ENCODE results near the gene BRMS1L. TPM values are rescaled to one million over a fixed set of nuclear protein-coding genes. Genes with fewer than 3 reads are reported as not detected.

BRMS1L gene
- total and polyA plus RNA-seq, 8 donors, result 7.1 to 23.7 (median 20.7) TPM

- H3K27me3 ChIP-seq, result no peaks in the 10 kb centered on the region
- intact Hi-C loops (cut with DNase I), result no loop called here
- no peak overlapping the region for H3K4me3 ChIP-seq
- no peaks in the 10 kb centered on the region for H3K36me3 ChIP-seq
- peaks cover 4 to 24% of the 10 kb centered on the region in 2 donors for H3K9me3 ChIP-seq
- no peak for TF ChIP-seq CTCF (IDR thresholded peaks at IDR 0.05)
- no peak overlapping the region for H3K27ac ChIP-seq
- H3K4me1 ChIP-seq, result no peaks in the 10 kb centered on the region
- ATAC-seq (no peak), DNase-seq (no peak)
These were observed 72.2 kb downstream of the BRMS1L start for GRCh38 chr14:35898217-35898775.

- Histone ChIP-seq H3K36me3 (no peaks in the 10 kb centered on the region), H3K9me3 (peaks cover 0 to 13% of the 10 kb centered on the region in 2 donors), H3K4me3 (no peak overlapping the region), H3K27ac (no peak overlapping the region), H3K4me1 (no peaks in the 10 kb centered on the region), H3K27me3 (no peaks in the 10 kb centered on the region)
- DNase-seq (no peak), ATAC-seq (no peak)
- TF ChIP-seq CTCF (IDR thresholded peaks at IDR 0.05), result no peak
- intact Hi-C loops (cut with DNase I), result no loop called here
These were observed 74.6 kb downstream of the BRMS1L start for GRCh38 chr14:35900741-35901140.

GRCh38 chr14:35909665-35910064 is 83.5 kb downstream of the BRMS1L start:
- Histone ChIP-seq H3K36me3 (no peaks in the 10 kb centered on the region), H3K27ac (no peak overlapping the region), H3K27me3 (no peaks in the 10 kb centered on the region), H3K9me3 (no peaks in the 10 kb centered on the region), H3K4me1 (no peaks in the 10 kb centered on the region), H3K4me3 (no peak overlapping the region)
- no peak for TF ChIP-seq CTCF (IDR thresholded peaks at IDR 0.05)
- ATAC-seq (no peak), DNase-seq (no peak)
- intact Hi-C loops (cut with DNase I), result no loop called here

GRCh38 chr14:35910191-35910590 is 84.1 kb downstream of the BRMS1L start:
- no peak for TF ChIP-seq CTCF (IDR thresholded peaks at IDR 0.05)
- no peaks in the 10 kb centered on the region for H3K4me1 ChIP-seq
- no peaks in the 10 kb centered on the region for H3K9me3 ChIP-seq
- ATAC-seq, result no peak
- no peak for DNase-seq
- no peak overlapping the region for H3K27ac ChIP-seq
- no peak overlapping the region for H3K4me3 ChIP-seq
- intact Hi-C loops (cut with DNase I), result no loop called here
- H3K36me3 ChIP-seq, result no peaks in the 10 kb centered on the region
- H3K27me3 ChIP-seq, result no peaks in the 10 kb centered on the region

GRCh38 chr14:35911097-35911496 is 85.0 kb downstream of the BRMS1L start:
- DNase-seq (no peak), ATAC-seq (no peak)
- Histone ChIP-seq H3K27me3 (no peaks in the 10 kb centered on the region), H3K4me3 (no peak overlapping the region), H3K9me3 (no peaks in the 10 kb centered on the region), H3K36me3 (no peaks in the 10 kb centered on the region), H3K4me1 (no peaks in the 10 kb centered on the region), H3K27ac (no peak overlapping the region)
- intact Hi-C loops (cut with DNase I), result no loop called here
- no peak for TF ChIP-seq CTCF (IDR thresholded peaks at IDR 0.05)
